Measurements from ENCODE around the gene KRT73.

GRCh38 chr12:52645982-52646381 lies 27.6 kb upstream of the KRT73 start:
- TF ChIP-seq CTCF (IDR thresholded peaks at IDR 0.05): no peak
- no peak for TF ChIP-seq POLR2A (IDR thresholded peaks at IDR 0.05)

Measured in Peyer's patch (tissue), 4 donors.